Amniotic epithelial cell (primary cell): Measurements from ENCODE around the gene ESAM.

Experiments
- DNase-seq: peaks from one replicate; pipeline ENCODE4 v3.0.0-alpha.2; 2010; ENCODE audit warnings: low read depth

ESAM gene

GRCh38 chr11:124752471-124753102 is 9.5 kb downstream of the ESAM start:
- DNase-seq = no peak

- no peak for DNase-seq
Observed at GRCh38 chr11:124751741-124752470, 10.2 kb downstream of the ESAM start, which contains the start of gene VSIG2. TSS of gene VSIG2 (minus strand) at chr11:124752255. CDS start at chr11:124752137, 118 bp downstream.

- DNase-seq = no peak
Observed at GRCh38 chr11:124751391-124751740, 10.7 kb downstream of the ESAM start.

- DNase-seq = no peak
Observed at GRCh38 chr11:124749912-124750311, 12.2 kb downstream of the ESAM start.

GRCh38 chr11:124748481-124749343 is 13.4 kb downstream of the ESAM start:
- no peak for DNase-seq

- DNase-seq = no peak
Observed at GRCh38 chr11:124748100-124748418, 14.0 kb downstream of the ESAM start.

GRCh38 chr11:124747406-124748099 is 14.5 kb downstream of the ESAM start:
- DNase-seq = no peak

GRCh38 chr11:124746621-124747243 is 15.4 kb downstream of the ESAM start:
- peak; percentile 64 for DNase-seq

- no peak for DNase-seq
Observed at GRCh38 chr11:124745835-124746620, 16.1 kb downstream of the ESAM start.

GRCh38 chr11:124745270-124745834 is 16.7 kb downstream of the ESAM start:
- no peak for DNase-seq

GRCh38 chr11:124743050-124743449 is 19.0 kb downstream of the ESAM start:
- DNase-seq = no peak

GRCh38 chr11:124742555-124742954 is 19.5 kb downstream of the ESAM start:
- DNase-seq = no peak

GRCh38 chr11:124740277-124740882 is 21.7 kb downstream of the ESAM start:
- DNase-seq = no peak

- DNase-seq = peak; percentile 86
Observed at GRCh38 chr11:124739479-124740276, 22.4 kb downstream of the ESAM start, which contains the start of gene NRGN. TSS of gene NRGN (plus strand) at chr11:124739942. CDS start at chr11:124740085, 143 bp downstream.

- no peak for DNase-seq
Observed at GRCh38 chr11:124738713-124739478, 23.2 kb downstream of the ESAM start.

GRCh38 chr11:124737638-124738305 is 24.3 kb downstream of the ESAM start:
- DNase-seq = no peak

- DNase-seq = no peak
Observed at GRCh38 chr11:124736736-124737135, 25.4 kb downstream of the ESAM start.

- no peak for DNase-seq
Observed at GRCh38 chr11:124732230-124732629, 29.9 kb downstream of the ESAM start.
